SK-N-SH treated with all-trans-retinoic acid at 6 μM for 48 hours (cell line): Measurements from ENCODE around the gene OR13C8.

ENCODE experiments used
- TOX ChIP-seq: fragments of 250-450 bp; sonication (Bioruptor Pico); IDR thresholded peaks from 2 replicates; pipeline ENCODE4 v1.8.0; 2021; ENCODE audit warnings: mild to moderate bottlenecking, moderate library complexity, borderline replicate concordance
- ZNF70 ChIP-seq: fragments of 450-650 bp; formaldehyde crosslinking; IDR thresholded peaks from 2 replicates; pipeline ENCODE4 v1.5.0; 2020; ENCODE audit warnings: mild to moderate bottlenecking, moderate library complexity
- TF ChIP-seq, protein P1 (sequence below): fragments of 250-450 bp; sonication (Bioruptor Pico); IDR thresholded peaks from 2 replicates; pipeline ENCODE4 v1.5.1; 2021; ENCODE audit warnings: mild to moderate bottlenecking, moderate library complexity
- TF ChIP-seq, protein P2 (sequence below): fragments of 250-450 bp; sonication (Bioruptor Pico); IDR thresholded peaks from 2 replicates; pipeline ENCODE4 v1.5.0; 2020; ENCODE audit warnings: mild to moderate bottlenecking, moderate library complexity

DNA sequence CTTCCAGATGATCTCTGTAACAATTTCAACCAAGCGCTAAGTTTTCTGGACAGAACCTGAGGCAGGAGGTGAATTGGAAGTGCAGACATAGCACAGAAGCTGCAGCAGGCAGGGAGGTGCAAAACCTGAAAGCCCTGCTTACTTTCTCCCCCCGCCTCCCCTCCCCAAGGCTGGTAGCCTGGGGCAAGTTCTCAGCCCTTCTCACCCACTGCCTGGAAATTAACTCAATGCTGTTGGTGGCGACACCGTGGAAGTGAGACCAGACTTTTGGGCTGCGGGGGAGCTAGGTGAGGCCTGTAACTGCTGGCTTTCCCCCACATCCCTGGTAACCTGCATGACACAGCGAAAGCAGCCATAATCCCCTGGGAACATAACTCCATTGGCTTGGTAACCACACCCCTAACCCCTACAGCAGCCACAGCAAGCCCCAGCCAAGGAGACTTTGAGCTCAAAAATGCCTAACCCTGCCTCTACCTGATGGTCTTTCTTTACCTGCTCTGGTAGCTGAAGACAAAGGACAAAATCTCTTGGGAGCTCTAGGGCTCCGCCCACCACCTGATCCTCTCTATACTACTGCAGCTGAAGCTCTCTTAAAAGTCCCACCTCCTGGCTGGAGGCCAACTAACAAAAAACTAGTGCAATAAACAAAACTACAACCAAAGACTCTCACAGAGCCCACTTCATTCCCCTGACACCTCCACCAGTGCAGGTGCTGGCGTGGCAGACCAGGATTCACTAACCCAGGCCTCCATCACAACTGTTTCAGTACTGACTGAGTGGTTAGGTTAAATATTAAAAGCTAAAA lies 11.9 kb upstream of the OR13C8 start:
- TF ChIP-seq, protein P1, sequence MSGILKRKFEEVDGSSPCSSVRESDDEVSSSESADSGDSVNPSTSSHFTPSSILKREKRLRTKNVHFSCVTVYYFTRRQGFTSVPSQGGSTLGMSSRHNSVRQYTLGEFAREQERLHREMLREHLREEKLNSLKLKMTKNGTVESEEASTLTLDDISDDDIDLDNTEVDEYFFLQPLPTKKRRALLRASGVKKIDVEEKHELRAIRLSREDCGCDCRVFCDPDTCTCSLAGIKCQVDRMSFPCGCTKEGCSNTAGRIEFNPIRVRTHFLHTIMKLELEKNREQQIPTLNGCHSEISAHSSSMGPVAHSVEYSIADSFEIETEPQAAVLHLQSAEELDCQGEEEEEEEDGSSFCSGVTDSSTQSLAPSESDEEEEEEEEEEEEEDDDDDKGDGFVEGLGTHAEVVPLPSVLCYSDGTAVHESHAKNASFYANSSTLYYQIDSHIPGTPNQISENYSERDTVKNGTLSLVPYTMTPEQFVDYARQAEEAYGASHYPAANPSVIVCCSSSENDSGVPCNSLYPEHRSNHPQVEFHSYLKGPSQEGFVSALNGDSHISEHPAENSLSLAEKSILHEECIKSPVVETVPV (CRISPR knock-in tag), result no peak
- no peak for TF ChIP-seq TOX (CRISPR knock-in tag)
- TF ChIP-seq ZNF70 (CRISPR knock-in tag), result no peak
- TF ChIP-seq, protein P2, sequence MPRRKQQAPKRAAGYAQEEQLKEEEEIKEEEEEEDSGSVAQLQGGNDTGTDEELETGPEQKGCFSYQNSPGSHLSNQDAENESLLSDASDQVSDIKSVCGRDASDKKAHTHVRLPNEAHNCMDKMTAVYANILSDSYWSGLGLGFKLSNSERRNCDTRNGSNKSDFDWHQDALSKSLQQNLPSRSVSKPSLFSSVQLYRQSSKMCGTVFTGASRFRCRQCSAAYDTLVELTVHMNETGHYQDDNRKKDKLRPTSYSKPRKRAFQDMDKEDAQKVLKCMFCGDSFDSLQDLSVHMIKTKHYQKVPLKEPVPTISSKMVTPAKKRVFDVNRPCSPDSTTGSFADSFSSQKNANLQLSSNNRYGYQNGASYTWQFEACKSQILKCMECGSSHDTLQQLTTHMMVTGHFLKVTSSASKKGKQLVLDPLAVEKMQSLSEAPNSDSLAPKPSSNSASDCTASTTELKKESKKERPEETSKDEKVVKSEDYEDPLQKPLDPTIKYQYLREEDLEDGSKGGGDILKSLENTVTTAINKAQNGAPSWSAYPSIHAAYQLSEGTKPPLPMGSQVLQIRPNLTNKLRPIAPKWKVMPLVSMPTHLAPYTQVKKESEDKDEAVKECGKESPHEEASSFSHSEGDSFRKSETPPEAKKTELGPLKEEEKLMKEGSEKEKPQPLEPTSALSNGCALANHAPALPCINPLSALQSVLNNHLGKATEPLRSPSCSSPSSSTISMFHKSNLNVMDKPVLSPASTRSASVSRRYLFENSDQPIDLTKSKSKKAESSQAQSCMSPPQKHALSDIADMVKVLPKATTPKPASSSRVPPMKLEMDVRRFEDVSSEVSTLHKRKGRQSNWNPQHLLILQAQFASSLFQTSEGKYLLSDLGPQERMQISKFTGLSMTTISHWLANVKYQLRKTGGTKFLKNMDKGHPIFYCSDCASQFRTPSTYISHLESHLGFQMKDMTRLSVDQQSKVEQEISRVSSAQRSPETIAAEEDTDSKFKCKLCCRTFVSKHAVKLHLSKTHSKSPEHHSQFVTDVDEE (CRISPR knock-in tag), result no peak
